ENCODE measurements around the gene PLA2G2C. TPM values are rescaled to one million over a fixed set of nuclear protein-coding genes. Genes with fewer than 3 reads are reported as not detected.

Gene PLA2G2C
- total RNA-seq, 2 donors from 2014 or later = 0.27 TPM; not detected in 1

DNA sequence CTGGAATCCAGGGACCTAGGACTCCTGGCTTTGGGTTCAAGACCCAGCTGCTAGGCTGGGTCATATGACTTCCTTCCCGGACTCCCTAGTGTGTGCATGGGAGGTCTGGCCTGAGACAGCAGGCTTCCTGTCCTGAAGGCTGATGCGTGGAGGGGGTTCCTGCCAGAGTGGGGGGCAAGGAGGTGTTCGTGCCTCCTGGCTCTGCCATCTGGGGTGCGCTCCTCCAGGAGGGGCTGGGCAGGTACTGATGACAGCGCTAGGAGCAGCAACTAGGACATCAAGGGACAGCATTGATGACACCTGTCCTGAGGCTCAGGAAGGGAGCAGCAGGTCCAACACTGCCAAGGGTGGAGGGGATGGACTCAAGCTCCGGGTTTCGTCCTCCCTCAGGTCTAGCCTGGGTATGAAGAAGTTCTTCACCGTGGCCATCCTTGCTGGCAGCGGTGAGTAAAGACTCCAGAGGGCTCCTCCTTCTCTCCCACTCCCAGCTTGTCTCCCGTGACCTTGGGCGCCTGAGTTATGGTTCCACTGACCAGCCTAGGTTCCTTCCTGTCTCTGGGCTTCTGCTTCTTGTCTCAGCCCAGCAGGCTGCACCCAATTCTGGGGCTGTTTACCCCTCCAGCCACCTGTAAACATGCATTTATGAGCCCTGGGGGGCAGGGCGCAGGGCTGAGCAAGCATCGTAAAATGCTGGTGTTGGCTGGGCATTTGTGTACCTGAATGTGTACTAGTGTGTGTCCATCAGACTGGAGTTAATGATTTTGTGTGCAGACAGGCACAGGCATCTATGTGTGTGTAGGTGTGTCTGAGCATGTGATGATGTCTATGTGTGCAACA is 46.3 kb downstream of the PLA2G2C start:
- no peak for DNase-seq
- H3K36me3 ChIP-seq = no peaks in the 10 kb centered on the region
- no peaks in the 10 kb centered on the region for H3K9me3 ChIP-seq
- no peak overlapping the region for H3K4me3 ChIP-seq
- no peak overlapping the region for H3K27ac ChIP-seq
- no peaks in the 10 kb centered on the region for H3K27me3 ChIP-seq
- intact Hi-C loops (cut with DNase I) = no loop called here
- no peaks in the 10 kb centered on the region for H3K4me1 ChIP-seq
- TF ChIP-seq, protein P1, sequence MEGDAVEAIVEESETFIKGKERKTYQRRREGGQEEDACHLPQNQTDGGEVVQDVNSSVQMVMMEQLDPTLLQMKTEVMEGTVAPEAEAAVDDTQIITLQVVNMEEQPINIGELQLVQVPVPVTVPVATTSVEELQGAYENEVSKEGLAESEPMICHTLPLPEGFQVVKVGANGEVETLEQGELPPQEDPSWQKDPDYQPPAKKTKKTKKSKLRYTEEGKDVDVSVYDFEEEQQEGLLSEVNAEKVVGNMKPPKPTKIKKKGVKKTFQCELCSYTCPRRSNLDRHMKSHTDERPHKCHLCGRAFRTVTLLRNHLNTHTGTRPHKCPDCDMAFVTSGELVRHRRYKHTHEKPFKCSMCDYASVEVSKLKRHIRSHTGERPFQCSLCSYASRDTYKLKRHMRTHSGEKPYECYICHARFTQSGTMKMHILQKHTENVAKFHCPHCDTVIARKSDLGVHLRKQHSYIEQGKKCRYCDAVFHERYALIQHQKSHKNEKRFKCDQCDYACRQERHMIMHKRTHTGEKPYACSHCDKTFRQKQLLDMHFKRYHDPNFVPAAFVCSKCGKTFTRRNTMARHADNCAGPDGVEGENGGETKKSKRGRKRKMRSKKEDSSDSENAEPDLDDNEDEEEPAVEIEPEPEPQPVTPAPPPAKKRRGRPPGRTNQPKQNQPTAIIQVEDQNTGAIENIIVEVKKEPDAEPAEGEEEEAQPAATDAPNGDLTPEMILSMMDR (IDR thresholded peaks at IDR 0.05) = no peak
- H3K9ac ChIP-seq (ENCODE audit: low read depth in 2 of 2, low read length in 2 of 2) = no peak overlapping the region

DNA sequence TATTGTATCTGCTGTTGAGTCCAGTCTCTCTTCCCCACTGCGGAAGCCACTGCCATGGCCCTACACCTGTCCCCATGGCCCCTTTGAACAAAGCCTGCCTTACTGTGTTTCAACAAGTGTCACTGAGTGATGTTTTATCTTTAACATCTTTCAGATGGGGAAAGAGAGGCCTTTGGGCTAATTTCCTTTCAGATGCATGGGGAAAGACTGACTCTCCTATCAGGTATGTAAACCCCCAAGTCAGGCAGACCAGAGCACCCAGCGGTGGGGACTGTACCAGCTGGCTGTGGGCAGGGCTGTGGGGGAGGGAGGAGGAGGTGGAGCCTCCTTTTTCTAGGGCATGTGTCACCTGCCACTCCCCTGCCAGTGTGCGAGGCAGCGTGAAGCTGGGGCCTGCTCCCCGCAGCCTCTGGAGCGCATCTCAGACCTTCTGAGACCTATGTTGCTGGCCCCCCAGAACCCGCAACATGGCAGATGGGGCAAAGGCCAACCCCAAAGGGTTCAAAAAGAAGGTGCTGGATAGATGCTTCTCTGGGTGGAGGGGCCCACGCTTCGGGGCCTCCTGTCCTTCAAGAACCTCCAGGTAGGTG is 47.3 kb downstream of the PLA2G2C start, which contains the start of gene PLA2G2F:
TSS of gene PLA2G2F (plus strand) at position 363 of the 590 bp plus-strand sequence. CDS start at position 468, 105 bp downstream.
- TF ChIP-seq, protein P1 (IDR thresholded peaks at IDR 0.05) = no peak

DNA sequence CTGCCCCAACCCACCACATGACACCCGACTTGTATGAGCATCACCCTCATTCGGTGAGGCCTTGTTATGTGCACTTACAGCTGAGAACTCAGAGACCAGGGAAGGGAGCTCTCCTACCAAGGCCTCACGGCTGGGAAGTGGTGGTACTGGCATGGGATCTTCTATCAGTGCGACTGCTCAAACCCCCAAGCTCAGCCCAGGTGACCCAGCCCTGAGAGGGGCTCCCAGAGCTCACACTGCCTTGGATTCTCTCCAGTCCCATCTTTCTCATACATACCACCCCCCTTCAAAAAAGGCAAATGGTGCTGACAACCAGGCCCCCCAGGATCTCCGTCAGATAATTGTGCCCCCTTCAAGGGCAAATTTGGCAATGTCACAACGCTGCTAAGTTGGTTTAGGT is 48.0 kb downstream of the PLA2G2C start:
- Histone ChIP-seq H3K9ac (ENCODE audit: low read depth in 2 of 2, low read length in 2 of 2) (no peak overlapping the region), H3K9me3 (no peaks in the 10 kb centered on the region), H3K36me3 (no peaks in the 10 kb centered on the region), H3K27me3 (no peaks in the 10 kb centered on the region), H3K27ac (no peak overlapping the region), H3K4me1 (no peaks in the 10 kb centered on the region), H3K4me3 (no peak overlapping the region)
- TF ChIP-seq, protein P1 (IDR thresholded peaks at IDR 0.05) = no peak
- intact Hi-C loops (cut with DNase I) = no loop called here
- DNase-seq = no peak

More for the DNA sequence above, 47.3 kb downstream of the PLA2G2C start, which contains the start of gene PLA2G2F:
- DNase-seq = no peak
- H3K9me3 ChIP-seq = no peaks in the 10 kb centered on the region
- H3K9ac ChIP-seq (ENCODE audit: low read depth in 2 of 2, low read length in 2 of 2) = no peak within 1 kb of the TSS
- H3K36me3 ChIP-seq = no peaks in the 10 kb centered on the region
- intact Hi-C loops (cut with DNase I) = no loop called here
- no peak within 1 kb of the TSS for H3K27ac ChIP-seq
- H3K4me1 ChIP-seq = no peaks in the 10 kb centered on the region
- no peaks in the 10 kb centered on the region for H3K27me3 ChIP-seq
- no peak within 1 kb of the TSS for H3K4me3 ChIP-seq

DNA sequence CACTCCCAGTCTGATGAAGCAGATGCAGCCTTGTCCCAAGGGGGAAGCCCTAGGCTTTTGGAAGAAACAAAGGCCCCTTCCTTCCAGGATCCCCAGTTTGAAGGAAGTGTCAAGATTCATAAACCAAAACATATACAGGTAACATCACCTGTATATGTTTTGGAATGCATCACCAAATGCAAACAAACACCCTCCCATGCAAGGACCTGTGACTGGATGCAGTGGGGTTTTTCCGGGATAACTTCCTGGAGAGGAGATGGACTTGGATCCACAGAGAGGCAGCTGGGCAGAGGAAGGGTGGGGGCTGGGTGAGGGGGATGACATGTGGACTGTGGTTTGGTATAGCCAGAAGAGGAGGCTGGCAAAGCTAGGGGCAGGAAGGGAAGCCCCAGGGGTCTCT is 48.7 kb downstream of the PLA2G2C start:
- H3K4me1 ChIP-seq = no peaks in the 10 kb centered on the region
- H3K4me3 ChIP-seq = no peak overlapping the region
- TF ChIP-seq, protein P1 (IDR thresholded peaks at IDR 0.05) = no peak
- no peaks in the 10 kb centered on the region for H3K9me3 ChIP-seq
- DNase-seq = no peak
- H3K27ac ChIP-seq = no peak overlapping the region
- intact Hi-C loops (cut with DNase I) = no loop called here
- H3K27me3 ChIP-seq = no peaks in the 10 kb centered on the region
- H3K36me3 ChIP-seq = no peaks in the 10 kb centered on the region
- H3K9ac ChIP-seq (ENCODE audit: low read depth in 2 of 2, low read length in 2 of 2) = no peak overlapping the region

DNA sequence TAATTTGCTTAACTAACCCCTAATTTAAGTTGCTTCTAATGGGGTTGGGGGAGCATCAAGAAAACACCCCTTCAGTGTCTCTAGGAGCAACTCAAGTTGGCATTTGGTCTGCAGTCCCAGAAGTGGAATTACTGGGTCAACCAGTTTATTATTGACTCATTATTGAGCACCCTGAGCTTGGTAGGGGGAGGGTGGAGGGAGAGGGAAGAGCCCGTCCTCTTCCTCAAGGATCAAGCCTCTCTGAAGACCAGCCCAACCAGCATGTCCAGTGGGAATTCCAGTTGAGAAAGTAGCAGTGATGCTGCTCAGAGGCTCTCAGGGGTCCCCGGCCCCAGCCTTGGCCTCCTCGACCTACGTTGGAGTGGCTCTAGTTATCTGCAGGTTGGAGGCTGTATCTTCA is 49.3 kb downstream of the PLA2G2C start:
- H3K9me3 ChIP-seq = no peaks in the 10 kb centered on the region
- H3K36me3 ChIP-seq = no peaks in the 10 kb centered on the region
- no peak overlapping the region for H3K4me3 ChIP-seq
- intact Hi-C loops (cut with DNase I) = no loop called here
- H3K4me1 ChIP-seq = no peaks in the 10 kb centered on the region
- H3K27ac ChIP-seq = no peak overlapping the region
- H3K27me3 ChIP-seq = no peaks in the 10 kb centered on the region
- H3K9ac ChIP-seq (ENCODE audit: low read depth in 2 of 2, low read length in 2 of 2) = no peak overlapping the region
- TF ChIP-seq, protein P1 (IDR thresholded peaks at IDR 0.05) = no peak
- no peak for DNase-seq

All from colonic mucosa (tissue), 4 donors.